Measurements from ENCODE around the gene RPN2.

DNA sequence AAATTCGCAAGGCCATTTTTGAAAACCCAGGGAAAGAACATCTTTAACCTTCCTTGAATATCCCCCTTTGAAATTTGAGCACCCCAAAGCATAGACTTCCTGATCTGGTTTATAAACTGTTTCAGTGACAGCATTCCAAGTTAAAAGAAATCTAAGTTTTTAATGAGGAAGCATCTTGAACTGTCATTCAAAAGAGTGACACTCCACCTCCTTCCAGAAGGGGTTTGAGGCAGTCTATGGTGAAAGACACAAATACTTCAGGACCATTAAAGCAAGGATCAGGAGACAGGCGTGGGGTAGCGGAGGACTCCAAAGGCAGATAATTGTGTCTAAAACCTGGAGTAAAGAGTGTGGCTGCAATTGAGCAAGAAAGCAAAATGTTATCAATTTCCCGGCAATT is 81.8 kb downstream of the RPN2 start:
- TF ChIP-seq, protein P1, sequence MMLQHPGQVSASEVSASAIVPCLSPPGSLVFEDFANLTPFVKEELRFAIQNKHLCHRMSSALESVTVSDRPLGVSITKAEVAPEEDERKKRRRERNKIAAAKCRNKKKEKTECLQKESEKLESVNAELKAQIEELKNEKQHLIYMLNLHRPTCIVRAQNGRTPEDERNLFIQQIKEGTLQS (IDR thresholded peaks at IDR 0.05) = no peak
- TF ChIP-seq CTCF (IDR thresholded peaks at IDR 0.05 in 2 of 3, conservative IDR thresholded peaks at IDR 0.05 in 1 of 3; ENCODE audit: borderline replicate concordance in 1 of 3, insufficient read depth in 1 of 3, low read depth in 2 of 3, low read length in 2 of 3) (no peak), SP1 (IDR thresholded peaks at IDR 0.05; ENCODE audit: low read depth) (no peak)

Measured in HCT116 (cell line).